Measurements from ENCODE around the gene PTPRG. TPM values are rescaled to one million over a fixed set of nuclear protein-coding genes. Genes with fewer than 3 reads are reported as not detected.

The PTPRG gene
- total and polyA plus RNA-seq, 4 donors = 3.6 to 35.6 (median 8.1) TPM

DNA sequence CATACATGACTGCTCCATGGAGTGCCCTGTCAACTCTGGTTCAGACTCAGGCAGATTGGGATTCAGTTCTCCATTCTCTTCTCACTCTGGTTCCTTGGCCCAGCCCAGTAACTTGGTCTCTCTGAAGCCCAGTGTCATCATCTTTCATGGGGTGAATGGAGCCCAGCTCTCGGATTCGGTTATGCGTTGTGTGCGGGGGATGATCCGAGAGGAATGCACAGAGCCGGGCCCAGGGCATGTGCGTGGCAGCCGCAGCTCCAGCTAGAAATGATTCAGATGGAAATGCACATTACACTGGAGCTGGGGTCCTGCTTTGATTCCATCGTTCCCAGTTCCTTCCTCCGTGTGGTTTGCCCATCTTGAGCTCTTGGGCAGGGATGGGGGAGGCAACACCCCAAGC, 622.6 kb downstream of the PTPRG start:
- Histone ChIP-seq H3K27ac (ENCODE audit: low read depth in 1 of 2, low read length in 2 of 2) (no peak overlapping the region), H3K4me1 (ENCODE audit: control insufficient read depth in 4 of 4, insufficient read depth in 4 of 4, low read length in 3 of 4) (peaks cover 0 to 12% (median 7%) of the 10 kb centered on the region in 4 donors), H3K9ac (ENCODE audit: low read depth in 1 of 2, low read length in 2 of 2) (no peak overlapping the region), H3K4me3 (ENCODE audit: low read depth in 1 of 3, low read length in 3 of 3) (no peak overlapping the region), H3K36me3 (ENCODE audit: control insufficient read depth in 4 of 4, insufficient read depth in 3 of 4, low read depth in 1 of 4, low read length in 3 of 4) (no peaks in the 10 kb centered on the region), H3K27me3 (ENCODE audit: control insufficient read depth in 4 of 4, insufficient read depth in 4 of 4, low read length in 3 of 4) (no peaks in the 10 kb centered on the region), H3K9me3 (ENCODE audit: control insufficient read depth in 4 of 4, low read length in 3 of 4) (no peaks in the 10 kb centered on the region)
- WGBS = 97% methylated on average over 10 of the region's 10 CpGs
- TF ChIP-seq FOXA1 (IDR thresholded peaks at IDR 0.05) (no peak), HNF4A (conservative IDR thresholded peaks at IDR 0.05) (no peak), FOXA2 (IDR thresholded peaks at IDR 0.05) (no peak), HNF4G (IDR thresholded peaks at IDR 0.05) (no peak), JUND (IDR thresholded peaks at IDR 0.05) (no peak), RAD21 (IDR thresholded peaks at IDR 0.05) (no peak), GABPA (IDR thresholded peaks at IDR 0.05 in 1 of 2, conservative IDR thresholded peaks at IDR 0.05 in 1 of 2) (no peak), TAF1 (conservative IDR thresholded peaks at IDR 0.05) (no peak), RXRA (IDR thresholded peaks at IDR 0.05) (no peak), EGR1 (IDR thresholded peaks at IDR 0.05; ENCODE audit: low read depth in 2 of 2) (no peak), NR2F2 (IDR thresholded peaks at IDR 0.05) (no peak)
- TF ChIP-seq, protein P1, sequence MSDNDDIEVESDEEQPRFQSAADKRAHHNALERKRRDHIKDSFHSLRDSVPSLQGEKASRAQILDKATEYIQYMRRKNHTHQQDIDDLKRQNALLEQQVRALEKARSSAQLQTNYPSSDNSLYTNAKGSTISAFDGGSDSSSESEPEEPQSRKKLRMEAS (IDR thresholded peaks at IDR 0.05) = no peak
- TF ChIP-seq, protein P2, sequence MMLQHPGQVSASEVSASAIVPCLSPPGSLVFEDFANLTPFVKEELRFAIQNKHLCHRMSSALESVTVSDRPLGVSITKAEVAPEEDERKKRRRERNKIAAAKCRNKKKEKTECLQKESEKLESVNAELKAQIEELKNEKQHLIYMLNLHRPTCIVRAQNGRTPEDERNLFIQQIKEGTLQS (IDR thresholded peaks at IDR 0.05) = no peak
- TF ChIP-seq, protein P3, sequence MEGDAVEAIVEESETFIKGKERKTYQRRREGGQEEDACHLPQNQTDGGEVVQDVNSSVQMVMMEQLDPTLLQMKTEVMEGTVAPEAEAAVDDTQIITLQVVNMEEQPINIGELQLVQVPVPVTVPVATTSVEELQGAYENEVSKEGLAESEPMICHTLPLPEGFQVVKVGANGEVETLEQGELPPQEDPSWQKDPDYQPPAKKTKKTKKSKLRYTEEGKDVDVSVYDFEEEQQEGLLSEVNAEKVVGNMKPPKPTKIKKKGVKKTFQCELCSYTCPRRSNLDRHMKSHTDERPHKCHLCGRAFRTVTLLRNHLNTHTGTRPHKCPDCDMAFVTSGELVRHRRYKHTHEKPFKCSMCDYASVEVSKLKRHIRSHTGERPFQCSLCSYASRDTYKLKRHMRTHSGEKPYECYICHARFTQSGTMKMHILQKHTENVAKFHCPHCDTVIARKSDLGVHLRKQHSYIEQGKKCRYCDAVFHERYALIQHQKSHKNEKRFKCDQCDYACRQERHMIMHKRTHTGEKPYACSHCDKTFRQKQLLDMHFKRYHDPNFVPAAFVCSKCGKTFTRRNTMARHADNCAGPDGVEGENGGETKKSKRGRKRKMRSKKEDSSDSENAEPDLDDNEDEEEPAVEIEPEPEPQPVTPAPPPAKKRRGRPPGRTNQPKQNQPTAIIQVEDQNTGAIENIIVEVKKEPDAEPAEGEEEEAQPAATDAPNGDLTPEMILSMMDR (IDR thresholded peaks at IDR 0.05; ENCODE audit: low read depth, low read length, missing input control) = no peak
- DNase-seq (ENCODE audit: low spot score) = no peak

DNA sequence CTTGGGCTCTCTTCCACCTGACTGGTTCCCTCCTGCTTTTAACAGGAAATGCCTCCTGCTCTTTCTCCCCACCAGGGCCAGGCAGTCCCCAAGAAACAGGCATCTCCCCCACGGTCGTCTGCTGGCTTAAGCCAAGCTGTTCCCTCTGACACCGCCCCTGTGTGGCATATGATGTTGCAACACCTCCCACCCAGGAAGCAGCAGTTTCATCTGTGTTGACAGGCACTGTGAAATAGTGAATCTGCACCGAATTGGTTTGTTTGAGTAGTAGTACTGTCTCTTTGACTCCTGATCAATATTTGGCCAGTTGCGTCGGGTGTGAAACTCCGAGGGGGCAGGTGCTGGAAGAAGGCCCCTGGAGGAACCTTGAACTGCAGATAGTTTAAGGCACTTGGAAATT, 623.2 kb downstream of the PTPRG start:
- H3K4me1 ChIP-seq (ENCODE audit: control insufficient read depth in 4 of 4, insufficient read depth in 4 of 4, low read length in 3 of 4) = peaks cover 0 to 15% (median 9%) of the 10 kb centered on the region in 4 donors
- no peaks in the 10 kb centered on the region for H3K36me3 ChIP-seq (ENCODE audit: control insufficient read depth in 4 of 4, insufficient read depth in 3 of 4, low read depth in 1 of 4, low read length in 3 of 4)
- peak; percentile 43 for DNase-seq (ENCODE audit: low spot score)
- TF ChIP-seq SP1 (IDR thresholded peaks at IDR 0.05) (peak; percentile 57), FOXA2 (IDR thresholded peaks at IDR 0.05) (peak; percentile 69), FOXA1 (IDR thresholded peaks at IDR 0.05) (peak; percentile 52), HNF4A (conservative IDR thresholded peaks at IDR 0.05) (peak; percentile 57 to 60), TAF1 (conservative IDR thresholded peaks at IDR 0.05) (no peak), EGR1 (IDR thresholded peaks at IDR 0.05; ENCODE audit: low read depth in 2 of 2) (no peak), GABPA (IDR thresholded peaks at IDR 0.05 in 1 of 2, conservative IDR thresholded peaks at IDR 0.05 in 1 of 2) (no peak), YY1 (IDR thresholded peaks at IDR 0.05) (peak; percentile 48), RXRA (IDR thresholded peaks at IDR 0.05) (peak; percentile 55 to 70), NR2F2 (IDR thresholded peaks at IDR 0.05) (no peak), HNF4G (IDR thresholded peaks at IDR 0.05) (no peak), RAD21 (IDR thresholded peaks at IDR 0.05) (peak; percentile 46 to 67), JUND (IDR thresholded peaks at IDR 0.05) (peak in 1 of 2 donors; percentile 47)
- TF ChIP-seq, protein P1 (IDR thresholded peaks at IDR 0.05) = peak; percentile 68
- TF ChIP-seq, protein P4, sequence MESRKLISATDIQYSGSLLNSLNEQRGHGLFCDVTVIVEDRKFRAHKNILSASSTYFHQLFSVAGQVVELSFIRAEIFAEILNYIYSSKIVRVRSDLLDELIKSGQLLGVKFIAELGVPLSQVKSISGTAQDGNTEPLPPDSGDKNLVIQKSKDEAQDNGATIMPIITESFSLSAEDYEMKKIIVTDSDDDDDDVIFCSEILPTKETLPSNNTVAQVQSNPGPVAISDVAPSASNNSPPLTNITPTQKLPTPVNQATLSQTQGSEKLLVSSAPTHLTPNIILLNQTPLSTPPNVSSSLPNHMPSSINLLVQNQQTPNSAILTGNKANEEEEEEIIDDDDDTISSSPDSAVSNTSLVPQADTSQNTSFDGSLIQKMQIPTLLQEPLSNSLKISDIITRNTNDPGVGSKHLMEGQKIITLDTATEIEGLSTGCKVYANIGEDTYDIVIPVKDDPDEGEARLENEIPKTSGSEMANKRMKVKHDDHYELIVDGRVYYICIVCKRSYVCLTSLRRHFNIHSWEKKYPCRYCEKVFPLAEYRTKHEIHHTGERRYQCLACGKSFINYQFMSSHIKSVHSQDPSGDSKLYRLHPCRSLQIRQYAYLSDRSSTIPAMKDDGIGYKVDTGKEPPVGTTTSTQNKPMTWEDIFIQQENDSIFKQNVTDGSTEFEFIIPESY (IDR thresholded peaks at IDR 0.05) = no peak
- TF ChIP-seq, protein P2 (IDR thresholded peaks at IDR 0.05) = no peak
- TF ChIP-seq, protein P3 (IDR thresholded peaks at IDR 0.05; ENCODE audit: low read depth, low read length, missing input control) = no peak
- TF ChIP-seq, protein P5, sequence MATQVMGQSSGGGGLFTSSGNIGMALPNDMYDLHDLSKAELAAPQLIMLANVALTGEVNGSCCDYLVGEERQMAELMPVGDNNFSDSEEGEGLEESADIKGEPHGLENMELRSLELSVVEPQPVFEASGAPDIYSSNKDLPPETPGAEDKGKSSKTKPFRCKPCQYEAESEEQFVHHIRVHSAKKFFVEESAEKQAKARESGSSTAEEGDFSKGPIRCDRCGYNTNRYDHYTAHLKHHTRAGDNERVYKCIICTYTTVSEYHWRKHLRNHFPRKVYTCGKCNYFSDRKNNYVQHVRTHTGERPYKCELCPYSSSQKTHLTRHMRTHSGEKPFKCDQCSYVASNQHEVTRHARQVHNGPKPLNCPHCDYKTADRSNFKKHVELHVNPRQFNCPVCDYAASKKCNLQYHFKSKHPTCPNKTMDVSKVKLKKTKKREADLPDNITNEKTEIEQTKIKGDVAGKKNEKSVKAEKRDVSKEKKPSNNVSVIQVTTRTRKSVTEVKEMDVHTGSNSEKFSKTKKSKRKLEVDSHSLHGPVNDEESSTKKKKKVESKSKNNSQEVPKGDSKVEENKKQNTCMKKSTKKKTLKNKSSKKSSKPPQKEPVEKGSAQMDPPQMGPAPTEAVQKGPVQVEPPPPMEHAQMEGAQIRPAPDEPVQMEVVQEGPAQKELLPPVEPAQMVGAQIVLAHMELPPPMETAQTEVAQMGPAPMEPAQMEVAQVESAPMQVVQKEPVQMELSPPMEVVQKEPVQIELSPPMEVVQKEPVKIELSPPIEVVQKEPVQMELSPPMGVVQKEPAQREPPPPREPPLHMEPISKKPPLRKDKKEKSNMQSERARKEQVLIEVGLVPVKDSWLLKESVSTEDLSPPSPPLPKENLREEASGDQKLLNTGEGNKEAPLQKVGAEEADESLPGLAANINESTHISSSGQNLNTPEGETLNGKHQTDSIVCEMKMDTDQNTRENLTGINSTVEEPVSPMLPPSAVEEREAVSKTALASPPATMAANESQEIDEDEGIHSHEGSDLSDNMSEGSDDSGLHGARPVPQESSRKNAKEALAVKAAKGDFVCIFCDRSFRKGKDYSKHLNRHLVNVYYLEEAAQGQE (IDR thresholded peaks at IDR 0.05) = no peak
- H3K9ac ChIP-seq (ENCODE audit: low read depth in 1 of 2, low read length in 2 of 2) = no peak overlapping the region
- H3K27me3 ChIP-seq (ENCODE audit: control insufficient read depth in 4 of 4, insufficient read depth in 4 of 4, low read length in 3 of 4) = no peaks in the 10 kb centered on the region
- no peak overlapping the region for H3K27ac ChIP-seq (ENCODE audit: low read depth in 1 of 2, low read length in 2 of 2)
- H3K9me3 ChIP-seq (ENCODE audit: control insufficient read depth in 4 of 4, low read length in 3 of 4) = no peaks in the 10 kb centered on the region
- 33% methylated on average over 7 of the region's 7 CpGs for WGBS
- no peak overlapping the region for H3K4me3 ChIP-seq (ENCODE audit: low read depth in 1 of 3, low read length in 3 of 3)

All from liver (tissue), 9 donors.